ENCODE results near the gene LRRC30. TPM values are rescaled to one million over a fixed set of nuclear protein-coding genes. Genes with fewer than 3 reads are reported as not detected.
A peak's percentile ranks its signal among the peaks of the same experiment; 100 is the strongest.
"Not testable (repeated sequence)": the region's sequence is repeated elsewhere in the genome, so short reads cannot be mapped to it uniquely, and the experiment has no call there.

The LRRC30 gene
- total RNA-seq, 4 donors from 2014 or later: 2.1 to 6.2 (median 5.0) TPM

DNA sequence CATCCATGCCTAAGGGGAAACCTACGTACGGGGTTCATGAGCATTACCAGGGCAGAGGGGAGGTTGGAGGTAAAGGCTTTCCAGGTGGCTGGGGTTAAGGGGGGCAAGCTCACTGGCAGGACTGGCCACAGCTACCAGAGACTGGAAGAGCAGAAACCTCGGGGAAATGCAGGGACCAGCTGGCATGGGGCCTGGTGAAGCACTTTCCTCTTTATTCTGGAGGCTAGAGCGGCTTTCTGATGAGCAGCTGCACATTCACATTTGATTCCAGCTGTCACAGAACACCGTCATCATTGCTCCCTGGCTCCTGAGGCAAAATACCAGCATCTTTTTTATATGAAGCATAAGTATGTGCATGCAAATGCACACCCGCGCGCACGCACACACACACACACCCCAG, 28.7 kb upstream of the LRRC30 start:
- no peak overlapping the region for H3K27ac ChIP-seq
- intact Hi-C loops (cut with DNase I; ENCODE audit: low total_unique reads) (no loop called here), in situ Hi-C loops (cut with MboI; ENCODE audit: low sequenced_read_pairs in 4 of 4) (no loop called here)
- no peak for TF ChIP-seq POLR2A (IDR thresholded peaks at IDR 0.05)
- TF ChIP-seq, protein P1, sequence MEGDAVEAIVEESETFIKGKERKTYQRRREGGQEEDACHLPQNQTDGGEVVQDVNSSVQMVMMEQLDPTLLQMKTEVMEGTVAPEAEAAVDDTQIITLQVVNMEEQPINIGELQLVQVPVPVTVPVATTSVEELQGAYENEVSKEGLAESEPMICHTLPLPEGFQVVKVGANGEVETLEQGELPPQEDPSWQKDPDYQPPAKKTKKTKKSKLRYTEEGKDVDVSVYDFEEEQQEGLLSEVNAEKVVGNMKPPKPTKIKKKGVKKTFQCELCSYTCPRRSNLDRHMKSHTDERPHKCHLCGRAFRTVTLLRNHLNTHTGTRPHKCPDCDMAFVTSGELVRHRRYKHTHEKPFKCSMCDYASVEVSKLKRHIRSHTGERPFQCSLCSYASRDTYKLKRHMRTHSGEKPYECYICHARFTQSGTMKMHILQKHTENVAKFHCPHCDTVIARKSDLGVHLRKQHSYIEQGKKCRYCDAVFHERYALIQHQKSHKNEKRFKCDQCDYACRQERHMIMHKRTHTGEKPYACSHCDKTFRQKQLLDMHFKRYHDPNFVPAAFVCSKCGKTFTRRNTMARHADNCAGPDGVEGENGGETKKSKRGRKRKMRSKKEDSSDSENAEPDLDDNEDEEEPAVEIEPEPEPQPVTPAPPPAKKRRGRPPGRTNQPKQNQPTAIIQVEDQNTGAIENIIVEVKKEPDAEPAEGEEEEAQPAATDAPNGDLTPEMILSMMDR (IDR thresholded peaks at IDR 0.05 in 4 of 5, conservative IDR thresholded peaks at IDR 0.05 in 1 of 5): no peak
- no peak overlapping the region for H3K4me3 ChIP-seq
- H3K27me3 ChIP-seq: no peaks in the 10 kb centered on the region
- peaks cover 4 to 7% of the 10 kb centered on the region in 2 donors for H3K4me1 ChIP-seq
- H3K36me3 ChIP-seq: no peaks in the 10 kb centered on the region
- ATAC-seq (no peak), DNase-seq (no peak)
- no peaks in the 10 kb centered on the region for H3K9me3 ChIP-seq

DNA sequence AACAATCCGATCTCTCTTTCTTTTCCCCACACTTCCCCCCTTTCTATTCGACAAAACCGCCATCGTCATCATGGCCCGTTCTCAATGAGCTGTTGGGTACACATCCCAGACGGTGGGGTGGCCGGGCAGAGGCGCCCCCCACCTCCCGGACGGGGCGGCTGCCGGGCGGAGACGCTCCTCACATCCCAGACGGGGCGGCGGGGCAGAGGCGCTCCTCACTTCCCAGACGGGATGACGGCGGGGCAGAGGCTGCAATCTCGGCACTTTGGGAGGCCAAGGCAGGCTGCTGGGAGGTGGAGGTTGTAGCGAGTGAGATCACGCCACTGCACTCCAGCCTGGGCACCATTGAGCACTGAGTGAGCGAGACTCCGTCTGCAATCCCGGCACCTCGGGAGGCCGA, 27.3 kb upstream of the LRRC30 start:
- H3K4me1 ChIP-seq; H3K27me3 ChIP-seq; DNase-seq; in situ Hi-C loops (cut with MboI; ENCODE audit: low sequenced_read_pairs in 4 of 4); H3K4me3 ChIP-seq; H3K36me3 ChIP-seq; H3K9me3 ChIP-seq; ATAC-seq; H3K27ac ChIP-seq; intact Hi-C loops (cut with DNase I; ENCODE audit: low total_unique reads): not testable (repeated sequence)

DNA sequence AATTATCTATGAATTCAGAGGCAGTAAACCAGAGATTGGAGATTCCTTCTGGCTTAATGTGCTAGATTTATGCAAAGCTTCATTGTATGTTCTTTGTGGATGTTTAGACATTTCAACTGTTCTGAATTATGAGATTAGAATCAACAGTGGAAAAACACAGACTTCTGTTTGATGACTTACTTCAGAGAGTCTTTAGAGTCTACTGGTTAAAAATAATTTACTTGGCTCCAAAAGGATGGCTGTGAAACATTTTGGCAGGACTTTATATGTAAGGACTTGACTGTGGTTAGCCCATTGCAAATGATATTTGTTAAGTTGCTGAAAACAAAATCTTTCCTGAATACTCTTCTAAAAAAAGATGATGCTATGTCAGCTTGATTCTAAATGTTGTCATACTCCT, 25.5 kb upstream of the LRRC30 start:
- Histone ChIP-seq H3K36me3 (no peaks in the 10 kb centered on the region), H3K4me1 (peaks cover 4 to 7% of the 10 kb centered on the region in 2 donors), H3K27ac (no peak overlapping the region), H3K9me3 (no peaks in the 10 kb centered on the region), H3K4me3 (no peak overlapping the region), H3K27me3 (no peaks in the 10 kb centered on the region)
- ATAC-seq (peak in 1 of 2 donors; percentile 50), DNase-seq (no peak)
- intact Hi-C loops (cut with DNase I; ENCODE audit: low total_unique reads): no loop called here
- no peak for TF ChIP-seq POLR2A (IDR thresholded peaks at IDR 0.05)
- TF ChIP-seq, protein P1 (IDR thresholded peaks at IDR 0.05 in 4 of 5, conservative IDR thresholded peaks at IDR 0.05 in 1 of 5): no peak
- in situ Hi-C loops (cut with MboI; ENCODE audit: low sequenced_read_pairs in 4 of 4): no loop called here

DNA sequence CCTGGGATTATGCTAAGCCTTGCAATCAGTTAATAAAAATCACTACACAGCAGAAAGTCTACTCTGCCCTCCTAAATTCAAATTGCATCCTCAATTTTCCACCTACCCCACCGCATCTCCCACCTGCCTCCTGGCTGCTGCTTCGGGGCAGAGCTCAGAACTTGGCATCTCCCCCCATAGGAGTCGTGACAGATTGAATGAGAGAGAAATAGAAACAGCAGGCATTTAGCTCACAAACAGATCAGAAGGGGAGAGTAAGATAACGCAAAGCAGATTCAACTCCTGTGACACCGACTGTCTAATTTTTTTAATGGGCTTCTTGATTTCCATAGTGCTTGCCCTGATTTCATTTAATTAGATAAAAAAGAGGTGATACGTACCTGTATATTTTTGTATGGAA, 24.7 kb upstream of the LRRC30 start:
- Histone ChIP-seq H3K9me3 (no peaks in the 10 kb centered on the region), H3K4me1 (peaks cover 4 to 7% of the 10 kb centered on the region in 2 donors), H3K27me3 (no peaks in the 10 kb centered on the region), H3K27ac (no peak overlapping the region), H3K4me3 (no peak overlapping the region), H3K36me3 (no peaks in the 10 kb centered on the region)
- TF ChIP-seq, protein P1 (IDR thresholded peaks at IDR 0.05 in 4 of 5, conservative IDR thresholded peaks at IDR 0.05 in 1 of 5): no peak
- TF ChIP-seq POLR2A (IDR thresholded peaks at IDR 0.05): no peak
- no peak for ATAC-seq
- in situ Hi-C loops (cut with MboI; ENCODE audit: low sequenced_read_pairs in 4 of 4) (no loop called here), intact Hi-C loops (cut with DNase I; ENCODE audit: low total_unique reads) (no loop called here)
- DNase-seq: no peak

DNA sequence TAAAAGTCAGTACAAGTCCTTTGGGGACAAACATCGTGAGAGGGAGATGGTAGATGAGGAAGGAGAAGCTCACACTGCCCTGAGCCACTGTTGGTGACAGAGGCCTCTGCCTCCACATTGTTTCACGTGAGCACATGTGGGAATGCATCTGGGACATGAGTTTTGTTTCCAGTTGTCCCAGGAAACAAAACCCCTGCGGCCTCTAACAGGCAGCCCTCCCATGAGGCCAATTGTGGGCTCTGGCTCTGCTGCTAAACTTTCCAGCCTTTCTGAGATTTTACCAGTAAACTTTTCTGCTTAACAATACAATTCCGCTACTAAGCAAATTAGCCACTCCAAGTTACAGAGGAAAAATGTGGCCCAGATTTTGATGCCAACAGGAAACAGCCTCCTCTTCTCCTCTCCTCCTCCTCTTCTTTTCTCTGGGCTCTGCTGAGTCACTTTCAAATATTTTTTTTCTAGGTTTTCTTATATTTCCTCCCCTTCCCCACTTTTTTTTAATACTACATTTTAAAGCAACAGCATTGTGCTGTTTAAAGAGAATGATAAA, 23.4 kb upstream of the LRRC30 start:
- H3K9me3 ChIP-seq: no peaks in the 10 kb centered on the region
- no peaks in the 10 kb centered on the region for H3K36me3 ChIP-seq
- H3K27ac ChIP-seq: no peak overlapping the region
- ATAC-seq (peak in 1 of 2 donors; percentile 24), DNase-seq (no peak)
- in situ Hi-C loops (cut with MboI; ENCODE audit: low sequenced_read_pairs in 4 of 4): no loop called here
- H3K27me3 ChIP-seq: no peaks in the 10 kb centered on the region
- intact Hi-C loops (cut with DNase I; ENCODE audit: low total_unique reads): no loop called here
- H3K4me1 ChIP-seq: peaks cover 4 to 7% of the 10 kb centered on the region in 2 donors
- no peak overlapping the region for H3K4me3 ChIP-seq
- TF ChIP-seq POLR2A (IDR thresholded peaks at IDR 0.05): no peak
- TF ChIP-seq, protein P1 (IDR thresholded peaks at IDR 0.05 in 4 of 5, conservative IDR thresholded peaks at IDR 0.05 in 1 of 5): no peak
